Measurements from ENCODE around the gene LCE2C. TPM values are rescaled to one million over a fixed set of nuclear protein-coding genes. Genes with fewer than 3 reads are reported as not detected.
"Not testable (repeated sequence)": the region's sequence is repeated elsewhere in the genome, so short reads cannot be mapped to it uniquely, and the experiment has no call there.

Gene LCE2C, protein sequence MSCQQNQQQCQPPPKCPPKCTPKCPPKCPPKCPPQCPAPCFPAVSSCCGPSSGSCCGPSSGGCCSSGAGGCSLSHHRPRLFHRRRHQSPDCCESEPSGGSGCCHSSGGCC
- total RNA-seq (2014; rRNA removed): not detected in 2 replicates
- polyA plus RNA-seq (2012): not detected

DNA sequence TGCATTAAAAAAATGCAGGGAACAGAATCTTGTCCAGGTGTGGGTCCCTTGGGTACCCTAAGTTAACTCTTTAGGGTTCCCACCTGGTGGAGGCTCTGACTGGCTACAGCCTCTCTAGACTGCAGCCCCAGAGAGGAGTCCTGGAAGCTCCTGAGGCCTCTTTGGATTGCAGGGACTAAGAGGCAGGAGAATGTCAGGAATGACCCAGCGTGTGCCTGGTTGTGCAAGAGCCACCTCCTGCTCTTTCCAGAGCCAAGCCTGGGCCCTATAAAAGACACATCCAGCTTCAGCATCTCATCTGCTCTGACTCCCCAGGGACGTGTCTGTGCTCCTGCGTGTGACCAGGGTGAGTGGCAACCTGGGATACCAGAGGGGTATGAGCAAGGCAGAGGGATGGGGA lies at the start of gene LCE2C:
LCE2C (plus strand) TSS at position 297 of the 400 bp plus-strand sequence. CDS start 737 bp downstream, outside the sequence.
- not testable (repeated sequence) for DNase-seq (ENCODE audit: low read depth)

DNA sequence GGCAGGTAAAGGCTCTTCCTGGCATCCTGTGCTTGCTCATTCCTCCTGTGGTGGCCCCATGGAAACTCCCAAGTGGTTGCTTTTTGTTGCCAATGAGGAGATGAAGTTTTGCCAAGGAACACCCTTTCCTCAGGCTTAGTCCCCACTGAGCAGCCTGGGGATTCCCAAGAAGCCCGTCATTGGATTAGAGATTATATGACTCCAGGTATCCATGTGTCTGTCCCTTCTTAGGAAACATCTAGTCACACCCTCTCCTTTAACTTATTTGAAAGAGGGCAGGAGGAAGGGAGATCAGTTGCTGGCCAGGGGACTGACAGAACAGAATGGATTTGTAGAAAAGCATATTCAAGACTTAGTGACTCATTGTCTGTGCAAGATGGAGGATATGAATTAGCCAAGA lies 48.3 kb upstream of the LCE2C start:
- no peak for DNase-seq (ENCODE audit: low read depth)

DNA sequence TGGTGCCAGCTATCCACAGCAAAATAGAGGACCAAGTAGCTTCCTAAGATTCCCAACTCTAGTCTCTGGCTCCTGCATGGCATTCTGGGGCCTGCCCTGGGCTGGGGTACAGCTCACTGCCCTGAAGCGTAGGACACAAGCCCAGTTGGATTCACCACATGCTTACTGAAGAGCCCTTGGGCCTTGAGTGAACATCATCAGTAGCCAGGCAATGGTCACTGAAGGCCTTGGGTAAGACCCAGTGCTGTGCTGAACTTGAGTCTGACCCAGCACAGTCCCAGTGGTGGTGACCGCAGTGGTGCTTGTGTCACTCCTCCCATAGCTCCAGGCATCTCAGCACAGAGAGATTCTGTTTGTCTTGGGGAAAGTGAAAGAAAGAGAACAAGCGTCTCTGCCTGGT lies 44.5 kb upstream of the LCE2C start:
- no peak for DNase-seq (ENCODE audit: low read depth)

DNA sequence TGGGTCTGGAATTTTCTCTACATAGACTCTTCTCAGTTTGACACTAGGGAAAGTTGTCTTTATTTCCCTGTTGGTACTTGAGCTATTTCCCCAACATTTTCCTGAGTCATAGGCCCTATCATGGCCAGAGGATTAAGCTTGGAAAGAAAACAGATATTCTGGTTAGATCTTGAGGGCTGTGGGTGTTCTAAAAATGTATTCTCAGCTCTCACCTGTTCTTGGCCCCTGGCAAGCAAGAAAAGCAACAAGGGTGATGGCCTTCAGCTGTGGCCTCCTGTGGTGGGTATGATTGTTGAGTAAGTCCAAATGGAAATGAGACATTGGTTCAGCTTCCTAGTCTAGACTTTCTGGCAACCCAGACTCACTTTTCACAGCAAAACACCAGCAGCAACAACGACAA lies 34.7 kb upstream of the LCE2C start:
- peak; percentile 84 for DNase-seq (ENCODE audit: low read depth)

DNA sequence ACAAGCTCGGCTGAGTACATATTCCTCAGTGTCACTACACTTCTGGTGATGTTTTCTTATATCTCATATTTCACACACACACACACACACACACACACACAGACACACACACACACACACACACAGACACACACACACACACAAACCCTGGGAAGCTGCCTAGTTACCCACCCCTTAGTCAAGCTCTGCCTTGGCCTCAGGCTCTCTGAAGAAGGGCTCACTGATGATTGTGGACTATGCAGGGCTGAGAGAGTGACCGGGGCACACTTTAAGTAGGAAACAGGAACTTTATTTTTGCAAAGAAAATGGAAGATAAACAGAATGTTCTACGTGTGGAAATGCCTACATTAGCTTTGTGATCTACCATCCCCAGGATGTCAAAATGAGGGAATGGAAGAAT lies 31.1 kb upstream of the LCE2C start:
- no peak for DNase-seq (ENCODE audit: low read depth)

DNA sequence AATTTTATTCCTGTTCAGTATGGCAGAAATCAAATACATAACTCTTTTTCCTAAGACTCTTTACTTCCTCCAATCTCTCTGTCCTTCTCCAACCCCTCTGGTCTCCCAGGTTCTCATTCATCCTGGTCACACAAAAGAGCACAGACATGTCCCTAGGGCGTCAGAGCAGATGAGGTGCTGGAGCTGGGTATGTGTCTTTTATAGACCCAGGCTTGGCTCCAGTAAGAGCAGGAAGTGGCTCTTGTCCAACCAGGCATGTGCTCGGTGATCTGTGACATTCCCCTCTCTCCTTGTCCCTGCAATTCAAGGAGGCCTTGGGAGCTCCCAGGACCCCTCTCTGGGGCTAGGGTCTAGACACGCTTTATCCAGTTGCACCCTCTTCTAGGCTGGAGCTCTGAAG lies 29.9 kb upstream of the LCE2C start:
- DNase-seq (ENCODE audit: low read depth): no peak

DNA sequence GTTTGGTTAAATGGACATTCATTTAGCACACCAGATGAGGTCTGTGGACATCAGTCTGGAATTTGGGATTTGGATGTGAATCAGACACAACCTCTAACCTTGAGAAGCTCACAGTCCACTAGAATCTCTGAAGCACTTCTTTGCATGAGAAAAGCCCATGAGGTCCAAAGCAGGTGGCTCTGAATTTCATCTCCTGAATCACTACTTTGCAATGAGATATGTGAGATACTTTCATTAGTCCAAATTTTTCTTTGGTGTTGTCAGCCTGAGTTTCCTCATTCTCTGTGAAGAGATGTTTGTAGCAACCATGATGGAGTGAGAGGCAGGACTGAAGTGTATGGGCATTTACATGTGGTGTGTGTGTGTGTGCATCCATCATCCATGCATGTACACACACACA lies 28.4 kb upstream of the LCE2C start:
- peak; percentile 34 for DNase-seq (ENCODE audit: low read depth)

DNA sequence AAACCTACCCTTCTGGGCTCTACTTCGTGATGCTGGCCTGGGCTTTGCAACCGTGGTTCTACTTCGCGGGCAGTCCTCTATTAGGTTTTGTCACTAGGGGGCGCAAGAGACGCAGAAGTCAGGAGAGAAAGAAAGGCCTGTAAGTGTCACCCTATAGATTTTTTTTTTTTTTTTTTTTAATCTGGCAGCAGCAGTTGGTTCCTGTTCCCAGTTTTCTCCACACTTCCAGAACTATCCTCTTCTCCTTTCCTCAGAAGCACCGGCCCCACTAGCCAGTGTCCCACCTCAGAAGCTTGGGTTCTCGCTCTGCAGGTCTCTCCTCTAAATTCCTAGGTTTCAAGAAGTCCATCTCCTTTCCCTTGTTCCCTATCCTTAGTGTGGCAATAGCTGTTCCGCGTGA lies 21.0 kb upstream of the LCE2C start:
- DNase-seq (ENCODE audit: low read depth): peak; percentile 47

DNA sequence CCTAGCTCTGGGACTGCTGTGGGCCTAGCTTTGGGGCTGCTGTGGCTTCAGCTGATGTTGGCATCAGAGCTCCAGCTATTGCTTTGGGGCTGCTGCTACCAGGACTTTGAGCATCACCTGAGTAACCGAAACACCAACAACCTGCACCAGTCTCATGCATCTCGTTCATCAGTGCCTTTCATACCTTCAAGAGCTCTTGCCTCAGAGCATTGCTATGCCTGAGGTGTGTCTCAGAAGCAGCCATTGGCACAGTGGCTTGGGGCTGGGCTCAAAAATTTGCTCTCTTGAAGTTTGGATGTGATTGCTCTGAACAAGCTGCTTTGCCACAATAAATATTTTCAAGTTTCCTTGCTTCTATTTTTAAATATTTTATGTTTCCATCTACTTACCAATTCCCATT lies 18.6 kb upstream of the LCE2C start:
- DNase-seq (ENCODE audit: low read depth): no peak

DNA sequence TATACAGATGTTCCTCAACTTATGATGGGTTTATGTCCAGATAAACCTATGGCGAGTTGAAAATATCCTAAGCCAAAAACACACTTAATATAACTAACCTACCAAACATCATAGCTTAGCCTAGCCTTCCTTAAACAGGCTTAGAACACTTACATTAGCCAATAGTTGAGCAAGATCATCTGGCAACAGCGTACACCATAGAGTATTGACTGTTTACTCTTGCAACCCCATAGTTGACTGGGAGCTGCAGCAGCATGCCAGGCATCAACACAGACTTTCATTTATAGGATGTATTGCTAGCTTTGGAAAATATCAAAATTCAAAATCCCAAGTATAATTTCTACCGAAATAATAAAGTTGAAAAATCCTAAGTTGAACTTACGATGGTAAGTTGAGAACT lies 17.4 kb upstream of the LCE2C start:
- no peak for DNase-seq (ENCODE audit: low read depth)

DNA sequence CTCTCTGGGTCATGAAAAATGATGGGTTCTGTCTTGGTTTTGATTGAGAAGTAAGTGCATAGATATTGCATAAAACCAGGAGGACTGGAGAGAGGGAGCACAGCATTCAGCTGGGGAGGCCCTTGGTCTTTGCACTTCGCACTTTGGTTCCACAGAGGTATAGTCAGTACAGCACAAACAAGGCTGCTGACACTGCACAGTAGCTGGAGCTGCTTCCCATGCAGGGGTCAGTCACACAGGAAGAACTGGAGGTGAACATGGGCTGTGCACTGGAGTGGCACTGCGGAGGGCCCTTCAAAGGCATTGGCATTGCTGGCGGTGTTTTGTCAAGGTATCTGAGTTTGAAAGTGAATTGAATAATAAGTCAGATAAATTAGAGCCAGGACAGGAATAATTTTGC lies 16.4 kb upstream of the LCE2C start:
- DNase-seq (ENCODE audit: low read depth): no peak

DNA sequence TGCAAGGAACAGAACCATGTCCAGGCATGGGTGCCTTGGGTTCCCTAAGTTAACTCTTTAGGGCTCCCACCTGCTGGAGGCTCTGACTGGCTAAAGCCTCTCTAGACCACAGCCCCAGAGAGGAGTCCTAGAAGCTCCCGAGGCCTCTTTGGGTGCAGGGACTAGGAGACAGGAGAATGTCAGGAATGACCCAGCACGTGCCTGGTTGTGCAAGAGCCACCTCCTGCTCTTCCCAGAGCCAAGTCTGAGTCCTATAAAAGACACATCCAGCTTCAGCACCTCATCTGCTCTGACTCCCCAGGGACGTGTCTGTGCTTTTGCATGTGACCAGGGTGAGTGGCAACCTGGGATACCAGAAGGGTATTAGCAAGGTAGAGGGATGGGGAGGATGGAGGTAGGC lies 12.0 kb upstream of the LCE2C start, which contains the start of gene LCE2D:
LCE2D (plus strand) TSS at position 283 of the 400 bp plus-strand sequence. CDS start 726 bp downstream, outside the sequence.
- DNase-seq (ENCODE audit: low read depth): no peak

DNA sequence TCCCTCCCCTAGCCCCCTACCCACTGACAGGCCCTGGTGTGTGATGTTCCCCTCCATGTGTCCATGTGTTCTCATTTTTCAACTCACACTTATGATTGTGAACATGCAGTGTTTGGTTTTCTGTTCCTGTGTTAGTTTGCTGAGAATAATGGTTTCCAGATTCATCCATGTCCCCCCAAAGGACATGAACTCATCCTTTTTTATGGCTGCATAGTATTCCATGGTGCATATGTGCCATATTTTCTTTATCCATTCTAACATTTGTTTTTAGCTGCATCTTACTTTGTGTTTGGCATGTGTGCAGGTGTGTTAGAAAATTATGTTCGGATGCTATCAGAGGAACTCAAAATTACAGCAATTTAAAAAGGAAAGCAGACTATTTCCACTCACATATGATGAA lies 8.9 kb upstream of the LCE2C start:
- DNase-seq (ENCODE audit: low read depth): not testable (repeated sequence)

DNA sequence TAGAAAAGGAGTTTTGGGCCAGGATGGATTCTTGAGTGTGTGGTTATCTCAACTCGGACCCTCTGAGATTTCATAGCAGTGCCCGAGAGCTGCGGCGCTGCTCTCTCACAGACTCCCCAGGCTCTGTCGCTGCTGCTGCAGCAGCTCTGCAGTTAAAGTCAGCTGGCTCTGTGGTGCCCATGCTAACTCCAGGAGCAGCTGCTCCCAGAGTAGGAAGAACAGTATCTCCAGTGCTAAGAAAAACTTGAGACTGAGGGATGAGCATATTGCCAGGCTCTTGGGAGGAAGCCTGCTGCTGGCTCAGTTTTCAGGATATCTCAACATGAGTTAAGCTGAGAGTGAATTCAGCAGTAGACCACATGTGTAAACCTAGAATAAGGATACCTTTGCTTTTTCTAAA lies 7.4 kb upstream of the LCE2C start:
- no peak for DNase-seq (ENCODE audit: low read depth)

DNA sequence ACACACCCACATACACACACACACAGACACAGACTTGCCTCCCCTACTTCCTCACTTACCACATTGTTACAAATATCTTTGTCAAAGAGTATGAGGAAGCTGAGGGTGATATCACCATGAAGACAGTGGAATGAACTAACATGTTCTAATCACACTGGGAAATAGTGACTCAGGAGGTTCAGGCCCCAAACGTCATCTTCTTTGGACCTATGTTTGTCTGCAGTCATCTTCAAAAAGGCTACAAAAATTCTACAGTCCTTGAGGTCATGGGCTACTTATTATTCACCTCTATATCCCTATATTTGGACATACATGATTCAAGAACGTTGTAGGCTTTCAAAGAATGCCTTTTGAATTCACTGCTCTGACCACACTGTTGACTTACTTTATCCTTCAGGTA lies 2.1 kb upstream of the LCE2C start:
- no peak for DNase-seq (ENCODE audit: low read depth)

DNA sequence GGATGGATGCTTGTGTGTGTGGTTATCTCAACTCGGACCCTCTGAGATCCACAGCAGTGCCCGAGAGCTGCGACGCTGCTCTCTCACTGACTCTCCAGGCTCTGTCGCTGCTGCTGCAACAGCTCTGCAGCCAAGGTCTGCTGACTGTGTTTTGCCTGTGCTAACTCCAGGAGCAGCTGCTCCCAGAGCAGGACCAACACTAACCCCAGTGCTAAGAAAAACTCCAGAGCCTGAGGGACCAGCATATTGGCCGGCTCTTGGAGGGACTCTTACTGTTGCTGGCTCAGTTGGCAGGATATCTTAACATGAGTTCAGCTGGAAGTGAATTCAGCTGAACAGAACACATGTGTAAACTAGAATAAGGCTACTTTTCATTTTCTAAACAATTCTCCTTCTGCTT lies 4.4 kb downstream of the LCE2C start:
- DNase-seq (ENCODE audit: low read depth): no peak

DNA sequence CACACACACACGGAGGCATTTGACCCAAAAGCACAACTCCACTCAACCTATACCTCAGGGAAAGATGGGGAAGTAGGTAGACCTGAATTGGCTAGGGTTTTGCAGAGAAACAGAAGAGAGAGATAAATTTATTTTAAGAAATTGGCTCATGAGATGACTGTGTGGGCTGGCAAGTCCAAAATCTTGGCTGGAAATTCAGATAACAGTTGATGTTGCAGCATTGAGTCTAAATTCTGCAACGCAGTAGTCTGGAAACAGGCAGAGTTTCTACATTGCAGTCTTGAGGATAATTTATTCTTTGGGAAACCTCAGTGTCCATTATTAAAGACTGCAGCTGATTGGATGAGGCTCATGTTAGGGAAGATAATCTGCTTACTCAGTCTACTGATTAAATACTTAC lies 6.5 kb downstream of the LCE2C start:
- DNase-seq (ENCODE audit: low read depth): no peak

DNA sequence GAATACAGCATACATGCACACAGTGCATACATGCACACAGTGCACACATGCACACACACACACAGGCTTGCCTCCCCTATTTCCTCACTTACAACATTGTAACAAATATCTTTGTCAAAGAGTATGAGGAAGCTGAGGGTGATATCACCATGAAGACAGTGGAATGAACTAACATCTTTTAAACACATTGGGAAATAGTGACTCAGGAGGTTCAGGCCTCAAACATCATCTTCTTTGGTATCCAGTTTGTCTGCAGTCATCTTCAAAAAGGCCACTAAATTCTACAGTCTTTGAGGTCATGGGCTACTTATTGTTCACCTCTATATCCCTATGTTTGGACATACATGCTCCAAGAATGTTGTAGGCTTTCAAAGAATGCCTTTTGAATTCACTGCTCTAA lies 8.8 kb downstream of the LCE2C start:
- DNase-seq (ENCODE audit: low read depth): no peak

DNA sequence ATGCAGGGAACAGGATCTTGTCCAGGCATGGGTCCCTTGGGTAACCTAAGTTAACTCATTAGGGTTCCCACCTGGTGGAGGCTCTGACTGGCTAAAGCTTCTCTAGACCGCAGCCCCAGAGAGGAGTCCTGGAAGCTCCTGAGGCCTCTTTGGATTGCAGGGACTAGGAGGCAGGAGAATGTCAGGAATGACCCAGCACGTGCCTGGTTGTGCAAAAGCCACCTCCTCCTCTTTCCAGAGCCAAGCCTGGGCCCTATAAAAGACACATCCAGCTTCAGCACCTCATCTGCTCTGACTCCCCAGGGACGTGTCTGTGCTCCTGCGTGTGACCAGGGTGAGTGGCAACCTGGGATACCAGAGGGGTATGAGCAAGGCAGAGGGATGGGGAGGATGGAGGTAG lies 10.7 kb downstream of the LCE2C start, which contains the start of gene LCE2B:
LCE2B (plus strand) TSS at position 301 of the 400 bp plus-strand sequence. CDS start 721 bp downstream, outside the sequence.
- not testable (repeated sequence) for DNase-seq (ENCODE audit: low read depth)

DNA sequence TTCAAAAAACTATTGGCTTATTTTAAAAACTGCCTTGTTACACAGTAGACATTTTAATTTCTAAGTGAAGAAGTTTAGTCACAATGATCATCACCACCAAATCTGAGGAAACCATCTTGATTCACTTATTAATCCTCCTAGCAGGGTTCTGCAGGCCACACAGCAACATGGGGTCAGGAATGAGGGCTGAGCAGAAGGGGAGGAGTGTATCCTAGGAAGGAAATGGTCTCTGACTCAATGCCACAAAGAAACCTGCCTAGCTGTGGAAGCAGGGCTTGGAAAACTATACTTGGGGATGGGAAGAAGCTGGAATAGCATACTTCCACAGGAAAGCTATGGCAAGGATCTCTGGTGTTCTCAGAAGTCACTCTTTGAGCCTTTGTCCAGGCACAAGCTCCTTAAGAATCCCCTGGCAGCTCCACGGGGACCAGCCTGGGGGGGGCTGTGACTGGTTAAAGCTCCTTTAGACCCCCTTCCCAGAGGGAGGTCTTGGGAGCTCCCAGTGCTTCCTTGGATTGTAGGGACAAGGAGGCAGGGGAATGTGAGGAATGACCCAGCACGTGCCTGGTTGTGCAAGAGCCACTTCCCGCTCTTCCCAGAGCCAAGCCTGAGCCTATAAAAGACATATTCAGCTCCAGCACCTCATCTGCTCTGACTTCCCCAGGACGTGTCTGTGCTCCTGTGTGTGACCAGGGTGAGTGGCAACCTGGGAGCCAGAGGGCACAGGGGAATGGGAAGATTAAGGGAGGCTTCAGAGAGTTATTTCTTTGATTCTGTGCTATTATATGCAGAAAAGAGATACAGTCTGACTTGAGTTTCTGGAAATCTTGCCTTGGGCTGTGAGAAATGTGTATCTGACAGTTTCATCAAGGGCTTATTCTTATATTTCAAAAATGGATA lies 22.9 kb downstream of the LCE2C start, which contains the start of gene LCE2A:
LCE2A (plus strand) TSS at position 645 of the 900 bp plus-strand sequence. CDS start 557 bp downstream, outside the sequence.
- peak; percentile 5 for DNase-seq (ENCODE audit: low read depth)

DNA sequence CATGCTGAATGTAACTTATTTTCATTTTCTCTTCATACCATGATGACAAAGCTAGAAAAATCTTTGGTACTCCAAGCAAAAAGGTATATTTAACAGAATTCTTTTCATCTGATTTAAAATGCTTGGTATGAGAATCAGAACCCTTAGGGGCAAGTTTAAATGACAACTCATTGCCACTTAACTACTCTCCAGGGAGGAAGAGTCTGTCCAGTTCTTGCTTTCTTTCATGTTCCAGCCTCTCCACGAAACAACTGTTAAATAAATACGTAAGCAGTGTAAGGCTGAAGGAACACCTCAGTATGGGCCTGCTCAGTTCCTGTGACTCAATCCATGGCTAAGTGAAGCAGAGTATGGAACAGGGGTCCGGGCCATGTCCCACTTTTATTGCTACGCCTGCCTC lies 24.7 kb downstream of the LCE2C start:
- peak; percentile 11 for DNase-seq (ENCODE audit: low read depth)

DNA sequence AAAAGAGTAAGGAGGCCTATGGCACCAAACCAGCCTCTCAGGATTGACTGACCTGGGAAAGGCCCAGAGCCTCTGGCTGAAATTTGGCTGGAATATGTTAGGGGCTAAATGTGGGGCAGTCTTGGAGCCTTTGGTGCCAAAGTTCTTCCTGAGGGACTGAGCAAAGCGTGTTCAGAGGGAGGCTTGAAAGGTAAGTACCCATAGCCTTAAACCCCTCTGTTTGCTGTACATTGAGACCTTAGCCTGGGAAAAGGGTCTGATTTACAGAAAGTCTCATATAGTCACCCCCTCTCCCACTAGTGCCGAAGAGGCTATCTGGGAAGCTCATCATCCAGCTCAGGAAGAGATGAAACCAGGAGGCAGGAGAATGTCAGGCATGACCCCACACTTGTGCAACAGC lies 32.8 kb downstream of the LCE2C start, which contains the start of gene LCE4A:
LCE4A (plus strand) TSS at position 301 of the 400 bp plus-strand sequence. CDS start 916 bp downstream, outside the sequence.
- DNase-seq (ENCODE audit: low read depth): no peak

DNA sequence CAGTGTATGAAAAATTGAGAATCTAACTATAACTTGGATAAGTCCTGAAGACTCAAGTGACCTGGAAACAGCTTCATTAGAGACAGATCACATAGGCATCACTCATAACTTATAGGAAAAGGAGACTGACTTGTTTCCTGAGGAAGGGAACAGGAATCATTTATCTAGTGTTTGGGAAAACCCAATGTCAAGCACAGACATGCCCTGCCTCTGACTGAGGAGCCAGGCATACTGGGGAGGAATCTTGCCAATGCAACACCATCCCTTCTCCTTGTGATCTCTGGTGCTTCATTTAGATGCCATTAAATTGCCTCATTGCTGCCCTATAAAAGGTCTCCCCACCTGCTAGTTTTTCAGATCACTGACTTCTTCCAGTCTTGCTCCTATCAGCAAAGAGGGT lies 43.2 kb downstream of the LCE2C start:
- DNase-seq (ENCODE audit: low read depth): no peak

Measured in LHCN-M2 (cell line).